Measurements from ENCODE around the gene METTL9.
"Not testable (repeated sequence)": the region's sequence is repeated elsewhere in the genome, so short reads cannot be mapped to it uniquely, and the experiment has no call there.

DNA sequence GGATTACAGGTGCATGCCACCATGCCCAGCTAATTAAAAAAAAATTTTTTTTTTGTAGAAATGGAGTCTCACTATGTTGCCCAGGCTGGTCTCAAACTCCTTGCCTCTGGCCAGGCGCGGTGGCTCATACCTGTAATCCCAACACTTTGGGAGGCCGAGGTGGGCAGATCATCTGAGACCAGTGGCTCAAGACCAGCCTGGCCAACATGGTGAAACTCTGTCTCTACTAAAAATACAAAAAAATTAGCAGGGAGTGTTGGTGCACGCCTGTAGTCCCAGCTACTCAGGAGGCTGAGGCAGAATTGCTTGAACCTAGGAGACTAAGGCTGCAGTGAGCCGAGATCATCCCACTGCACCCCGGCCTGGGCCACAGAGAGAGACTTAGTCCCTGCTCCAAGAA, 19.2 kb upstream of the METTL9 start:
- TF ChIP-seq, protein P1, sequence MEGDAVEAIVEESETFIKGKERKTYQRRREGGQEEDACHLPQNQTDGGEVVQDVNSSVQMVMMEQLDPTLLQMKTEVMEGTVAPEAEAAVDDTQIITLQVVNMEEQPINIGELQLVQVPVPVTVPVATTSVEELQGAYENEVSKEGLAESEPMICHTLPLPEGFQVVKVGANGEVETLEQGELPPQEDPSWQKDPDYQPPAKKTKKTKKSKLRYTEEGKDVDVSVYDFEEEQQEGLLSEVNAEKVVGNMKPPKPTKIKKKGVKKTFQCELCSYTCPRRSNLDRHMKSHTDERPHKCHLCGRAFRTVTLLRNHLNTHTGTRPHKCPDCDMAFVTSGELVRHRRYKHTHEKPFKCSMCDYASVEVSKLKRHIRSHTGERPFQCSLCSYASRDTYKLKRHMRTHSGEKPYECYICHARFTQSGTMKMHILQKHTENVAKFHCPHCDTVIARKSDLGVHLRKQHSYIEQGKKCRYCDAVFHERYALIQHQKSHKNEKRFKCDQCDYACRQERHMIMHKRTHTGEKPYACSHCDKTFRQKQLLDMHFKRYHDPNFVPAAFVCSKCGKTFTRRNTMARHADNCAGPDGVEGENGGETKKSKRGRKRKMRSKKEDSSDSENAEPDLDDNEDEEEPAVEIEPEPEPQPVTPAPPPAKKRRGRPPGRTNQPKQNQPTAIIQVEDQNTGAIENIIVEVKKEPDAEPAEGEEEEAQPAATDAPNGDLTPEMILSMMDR (tag by site-specific recombination; IDR thresholded peaks at IDR 0.05): not testable (repeated sequence)
- TF ChIP-seq BCL11B (tag by site-specific recombination; IDR thresholded peaks at IDR 0.05; ENCODE audit: low read depth); TCF7L2 (IDR thresholded peaks at IDR 0.05; ENCODE audit: borderline replicate concordance, low read depth, low read length); ZNF48 (tag by site-specific recombination; IDR thresholded peaks at IDR 0.05); ZNF558 (tag by site-specific recombination; IDR thresholded peaks at IDR 0.05); ZBTB8A (tag by site-specific recombination; IDR thresholded peaks at IDR 0.05); MEIS1 (CRISPR knock-in tag; IDR thresholded peaks at IDR 0.05; ENCODE audit: borderline replicate concordance); ZNF335 (tag by site-specific recombination; conservative IDR thresholded peaks at IDR 0.05); HOXA7 (CRISPR knock-in tag; IDR thresholded peaks at IDR 0.05; ENCODE audit: borderline replicate concordance): not testable (repeated sequence)
